Stromal cell of bone marrow (primary cell): ENCODE data around the gene GRK6.

Source experiments
- DNase-seq: peaks from one replicate; pipeline ENCODE4 v3.0.0-alpha.2; 2012; ENCODE audit warnings: low read depth

GRK6 gene

DNA sequence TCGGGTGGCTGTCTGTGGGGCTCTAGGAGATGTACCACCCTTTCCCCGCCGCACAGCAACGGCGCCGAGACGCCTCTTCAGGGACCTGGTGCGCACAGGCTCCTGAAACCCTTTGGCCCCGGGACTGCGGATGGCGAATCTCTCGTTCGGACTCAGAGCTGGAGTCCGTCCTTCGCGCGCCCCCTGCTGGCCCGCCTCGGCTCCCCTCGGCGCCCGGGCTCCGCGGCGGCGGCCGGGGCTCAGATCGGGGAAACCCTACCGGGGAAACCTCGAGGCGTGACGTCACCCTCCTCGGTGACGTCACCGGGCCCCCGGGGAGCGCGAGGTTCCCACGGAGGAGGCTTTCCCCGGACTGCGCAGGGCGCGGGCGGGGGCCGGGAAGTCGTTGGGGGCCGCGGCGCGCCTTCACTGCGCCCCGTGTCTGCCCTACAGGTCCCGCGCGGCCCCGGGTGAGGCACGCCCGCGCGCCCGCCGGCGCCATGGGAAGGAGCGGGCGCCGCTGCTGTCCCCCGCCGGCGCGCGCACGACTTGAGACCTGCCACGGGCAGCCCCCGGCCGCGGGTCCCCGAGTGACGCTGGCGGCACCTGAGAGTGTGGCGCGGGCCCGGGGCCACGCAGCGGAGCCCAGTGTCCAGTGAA lies 28.0 kb downstream of the GRK6 start:
- peak; percentile 74 for DNase-seq

DNA sequence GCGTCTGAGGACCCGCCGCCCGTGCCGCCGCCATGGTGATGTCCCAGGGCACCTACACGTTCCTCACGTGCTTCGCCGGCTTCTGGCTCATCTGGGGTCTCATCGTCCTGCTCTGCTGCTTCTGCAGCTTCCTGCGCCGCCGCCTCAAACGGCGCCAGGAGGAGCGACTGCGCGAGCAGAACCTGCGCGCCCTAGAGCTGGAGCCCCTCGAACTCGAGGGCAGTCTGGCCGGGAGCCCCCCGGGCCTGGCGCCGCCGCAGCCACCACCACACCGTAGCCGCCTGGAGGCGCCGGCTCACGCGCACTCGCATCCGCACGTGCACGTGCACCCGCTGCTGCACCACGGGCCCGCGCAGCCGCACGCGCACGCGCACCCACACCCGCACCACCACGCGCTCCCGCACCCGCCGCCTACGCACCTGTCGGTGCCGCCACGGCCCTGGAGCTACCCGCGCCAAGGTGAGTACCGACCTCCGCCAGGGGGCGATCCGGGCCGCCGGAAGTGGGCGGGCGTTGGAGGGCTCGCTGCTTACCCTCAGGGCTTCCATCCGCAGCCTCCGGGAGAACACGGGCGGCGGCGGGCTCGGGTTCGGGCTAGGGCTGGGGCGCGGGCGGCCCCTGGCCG lies 28.7 kb downstream of the GRK6 start:
- no peak for DNase-seq

- DNase-seq, result peak; percentile 67
Observed at GRCh38 chr5:177455661-177456590, 29.4 kb downstream of the GRK6 start.

GRCh38 chr5:177456591-177456964 lies 30.1 kb downstream of the GRK6 start:
- no peak for DNase-seq

- peak; percentile 96 for DNase-seq
Observed at GRCh38 chr5:177456976-177457851, 30.7 kb downstream of the GRK6 start.

GRCh38 chr5:177457852-177458681 lies 31.6 kb downstream of the GRK6 start:
- DNase-seq, result no peak

- no peak for DNase-seq
Observed at GRCh38 chr5:177458912-177459350, 32.5 kb downstream of the GRK6 start.

- DNase-seq, result no peak
Observed at GRCh38 chr5:177459357-177459756, 32.9 kb downstream of the GRK6 start.

- no peak for DNase-seq
Observed at GRCh38 chr5:177459819-177460628, 33.5 kb downstream of the GRK6 start.

DNA sequence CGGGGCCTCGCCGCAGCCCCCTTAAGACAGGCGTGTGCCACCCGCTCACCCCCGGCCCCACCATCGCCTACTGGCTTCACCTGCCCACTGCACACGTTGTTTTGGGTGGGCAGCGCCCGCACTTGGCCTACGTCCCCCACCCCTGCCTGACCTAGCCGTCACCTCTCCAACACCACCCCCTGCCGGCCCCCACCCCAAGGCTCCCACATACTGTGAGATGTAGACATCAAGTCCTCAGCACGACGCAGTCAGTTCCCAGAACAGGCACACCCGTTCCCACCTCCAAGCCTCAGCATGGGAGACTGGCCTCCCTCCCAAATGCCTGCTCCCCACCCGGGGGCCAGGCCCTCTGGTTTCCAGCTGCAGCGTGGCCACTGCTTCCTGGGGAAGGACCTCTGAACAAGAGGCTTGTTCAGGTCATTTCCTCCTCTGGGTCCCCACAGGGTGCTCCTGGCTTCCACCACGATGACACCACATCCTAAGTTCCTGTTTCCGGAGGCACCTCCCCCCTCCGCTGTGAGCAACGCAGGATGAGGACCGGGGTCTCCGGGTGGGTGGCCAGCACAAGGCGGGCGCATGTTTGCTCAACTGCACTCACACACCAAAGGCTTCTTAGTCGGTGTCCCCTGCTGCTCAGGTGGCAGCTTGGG lies 35.7 kb downstream of the GRK6 start:
- DNase-seq, result no peak

- DNase-seq, result no peak
Observed at GRCh38 chr5:177465044-177465443, 38.6 kb downstream of the GRK6 start.

- DNase-seq, result no peak
Observed at GRCh38 chr5:177466861-177467260, 40.4 kb downstream of the GRK6 start.

GRCh38 chr5:177467436-177467835 lies 41.0 kb downstream of the GRK6 start:
- DNase-seq, result no peak

DNA sequence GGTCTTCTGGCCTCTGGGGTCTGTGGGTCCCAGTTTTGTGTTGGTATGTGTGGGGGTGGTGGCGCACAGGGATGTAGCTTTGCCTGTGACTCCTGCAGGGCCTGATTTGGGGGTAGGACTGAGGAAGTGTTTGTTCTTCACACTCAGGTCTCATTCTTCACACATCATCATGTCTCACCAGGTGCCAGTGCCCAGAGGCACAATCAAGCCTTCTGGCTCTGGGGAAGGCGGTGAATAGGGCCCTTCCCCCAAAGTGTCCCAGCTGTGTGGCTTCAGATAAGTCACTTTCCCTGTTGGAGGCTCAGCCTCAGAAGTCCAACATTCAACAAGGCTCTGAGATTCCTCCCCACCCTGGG lies 41.8 kb downstream of the GRK6 start:
- DNase-seq, result no peak

DNA sequence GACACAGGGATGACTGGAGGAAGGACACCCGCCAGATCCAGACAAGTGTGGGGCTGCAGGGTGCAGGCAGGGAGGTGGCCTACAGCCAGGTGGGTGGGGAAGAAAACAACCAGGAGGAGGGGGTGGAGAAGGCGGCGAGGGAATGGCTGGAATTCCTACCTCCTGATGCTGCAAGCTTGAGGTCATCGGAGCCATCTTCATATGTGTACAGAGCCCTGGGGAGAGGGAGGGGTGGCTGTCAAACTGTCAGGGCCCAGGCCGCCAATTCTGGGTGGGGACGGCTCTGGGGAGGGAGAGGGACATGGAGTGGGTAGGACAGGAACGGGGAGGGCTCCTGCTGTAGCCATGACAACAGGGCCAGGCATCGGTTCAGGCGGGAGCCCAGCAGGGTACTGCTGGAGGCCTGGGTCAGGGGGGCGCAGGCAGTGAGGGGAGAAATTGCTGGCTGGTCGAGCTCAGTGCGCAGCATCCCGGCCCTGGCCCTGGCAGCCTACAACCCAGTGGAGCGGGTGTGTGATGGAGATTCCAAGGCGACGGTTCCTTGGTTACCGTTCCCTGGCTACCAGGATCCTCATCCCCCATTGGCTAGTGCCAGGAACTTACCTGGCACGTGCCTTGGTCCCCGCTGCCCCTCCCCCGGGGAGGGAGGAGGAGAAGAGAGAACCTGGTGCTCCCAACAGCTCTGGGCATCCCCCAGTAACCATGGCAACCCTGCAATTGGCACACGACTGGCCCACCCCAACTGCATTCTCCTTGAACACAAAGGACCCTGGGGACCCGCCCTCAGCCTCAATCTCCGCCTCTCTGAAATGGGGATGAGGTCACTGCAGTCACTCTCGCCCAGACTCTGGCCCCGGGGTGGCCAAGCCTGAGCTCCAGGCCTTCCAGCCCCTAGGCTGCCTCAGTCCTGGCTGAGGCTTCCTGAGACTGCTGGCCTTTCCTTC lies 42.5 kb downstream of the GRK6 start:
- DNase-seq, result no peak

DNA sequence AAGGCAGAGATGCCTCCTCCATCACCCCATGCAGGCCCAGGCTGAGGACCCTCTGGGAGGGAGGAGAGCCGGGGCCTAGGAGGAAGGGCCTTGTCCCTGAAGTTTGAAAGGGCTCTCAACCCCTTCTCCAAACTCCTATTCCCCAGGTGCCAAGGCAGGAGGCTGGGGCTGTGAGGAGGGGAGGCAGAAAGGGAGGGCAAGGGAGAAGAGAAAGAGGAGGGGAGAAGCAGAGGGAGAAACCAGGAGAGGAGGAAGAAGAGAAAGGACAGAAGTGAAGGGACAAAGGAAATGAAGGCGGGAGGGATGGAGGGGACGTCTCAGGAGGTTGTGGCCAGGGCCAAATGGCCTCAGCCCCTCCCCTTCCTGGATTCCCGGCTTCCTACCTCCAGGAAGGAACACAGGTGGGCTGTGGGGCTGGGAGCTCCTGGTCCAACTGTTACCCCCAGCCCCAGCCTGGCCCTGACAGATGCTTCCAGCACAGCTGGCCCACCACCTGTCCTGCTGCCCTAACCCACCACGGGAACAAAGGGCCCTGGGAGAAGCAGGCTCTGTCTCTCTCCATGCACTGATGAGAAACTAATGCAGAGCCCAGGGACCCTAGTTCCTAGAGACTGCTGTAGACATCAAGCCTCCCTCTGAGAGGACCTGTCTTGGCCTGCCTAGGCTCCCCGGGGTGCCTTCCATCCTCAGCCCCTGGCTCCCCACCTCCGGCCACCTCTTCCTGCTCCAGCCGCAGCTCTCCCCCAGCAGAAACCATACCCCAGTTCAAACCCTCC lies 43.5 kb downstream of the GRK6 start:
- no peak for DNase-seq

DNA sequence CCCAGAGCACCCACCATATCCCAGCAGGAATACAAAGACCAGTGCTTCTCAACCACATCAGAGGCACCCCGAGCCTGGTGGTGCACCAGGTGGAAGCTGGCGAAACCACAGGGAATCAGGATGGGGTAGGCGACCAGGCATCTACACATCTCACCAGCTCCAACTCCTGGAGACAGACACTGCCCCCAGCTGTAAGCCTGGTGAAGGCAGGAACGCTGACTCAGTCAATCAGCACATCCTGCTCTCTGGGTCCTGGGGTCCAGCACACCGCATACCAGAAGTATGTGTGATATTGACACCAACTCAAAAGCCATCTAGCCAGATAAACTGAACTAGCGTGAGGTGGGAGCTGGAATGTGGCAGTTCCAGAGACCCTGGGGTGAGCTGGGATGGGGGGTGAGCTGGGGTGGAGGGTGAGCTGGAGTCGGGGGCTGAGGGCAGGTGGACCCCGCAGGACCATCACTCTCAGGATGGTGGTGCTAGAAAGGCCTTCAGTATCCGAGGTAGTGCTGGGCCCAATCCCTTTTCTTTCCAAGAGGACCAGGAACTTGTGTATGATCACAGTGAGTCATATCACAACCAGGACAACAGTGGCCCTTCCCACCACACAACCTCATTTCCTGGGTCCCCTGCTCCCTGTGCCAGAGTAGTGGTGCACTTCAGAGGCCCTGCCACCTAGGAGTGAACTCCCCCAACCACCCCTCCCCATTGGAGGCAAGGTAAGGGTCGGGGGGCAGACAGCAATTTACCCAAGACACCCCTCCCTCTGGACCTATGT lies 44.5 kb downstream of the GRK6 start:
- no peak for DNase-seq
